Right renal cortex interstitium (tissue), 3 donors: Measurements from ENCODE around the gene LGALS9. TPM values are rescaled to one million over a fixed set of nuclear protein-coding genes. Genes with fewer than 3 reads are reported as not detected.
"Not testable (repeated sequence)": the region's sequence is repeated elsewhere in the genome, so short reads cannot be mapped to it uniquely, and the experiment has no call there.

Source experiments
- DNase-seq, 3 donors: peaks; one replicate each; pipeline ENCODE4 v3.0.0-alpha.2; 2013; ENCODE audit warnings: low read depth in 3 of 3, low spot score in 2 of 3
- polyA plus RNA-seq, 3 donors: library from polyadenylated mRNA; unstranded; fragments of 120-200 nt; gene quantifications; one replicate each; pipeline ENCODE4 v1.2.1, GENCODE V29; 2013; ENCODE audit not compliant: insufficient read length in 3 of 3

LGALS9 gene
- polyA plus RNA-seq, 3 donors, result 12.7 to 15.8 (median 15.6) TPM

DNA sequence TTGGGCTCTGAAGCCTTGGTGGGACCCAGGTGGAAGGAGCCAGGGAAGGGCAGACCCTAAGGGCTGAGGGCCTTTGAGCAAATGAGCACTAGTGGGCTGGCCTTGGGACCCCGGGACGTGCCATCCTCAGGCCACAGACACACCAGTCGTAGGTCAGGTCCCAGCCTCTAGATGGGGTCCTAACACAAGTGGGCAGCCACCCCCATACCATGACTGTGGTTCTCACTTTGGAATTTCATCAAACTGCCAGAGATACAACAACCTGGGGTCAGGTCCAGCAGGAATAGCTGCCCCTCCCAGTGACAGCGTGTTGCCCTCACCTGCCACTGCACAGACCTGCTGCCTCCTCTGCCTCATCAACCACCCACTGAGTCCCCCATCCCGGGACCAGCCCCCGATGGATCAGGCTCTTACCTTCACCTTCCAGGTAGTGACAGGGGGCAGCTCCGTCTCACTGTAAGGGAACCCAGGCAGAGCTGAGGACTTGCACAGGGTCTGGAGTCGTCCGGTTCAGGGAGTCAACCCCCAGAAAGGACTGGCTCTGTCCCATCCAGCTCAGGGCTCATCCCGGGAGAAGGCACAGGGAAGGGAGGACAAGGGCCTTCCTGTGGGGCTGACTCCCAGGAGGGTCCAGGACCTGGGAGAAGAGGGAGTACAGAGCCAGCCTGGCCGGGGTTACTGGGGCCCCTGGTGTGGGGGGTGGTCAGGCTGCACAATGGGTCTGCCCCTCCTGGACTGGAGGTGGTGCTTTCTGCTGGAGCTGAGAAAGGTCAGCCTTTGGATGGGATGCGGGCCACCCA is 40.0 kb downstream of the LGALS9 start:
- no peak for DNase-seq

DNA sequence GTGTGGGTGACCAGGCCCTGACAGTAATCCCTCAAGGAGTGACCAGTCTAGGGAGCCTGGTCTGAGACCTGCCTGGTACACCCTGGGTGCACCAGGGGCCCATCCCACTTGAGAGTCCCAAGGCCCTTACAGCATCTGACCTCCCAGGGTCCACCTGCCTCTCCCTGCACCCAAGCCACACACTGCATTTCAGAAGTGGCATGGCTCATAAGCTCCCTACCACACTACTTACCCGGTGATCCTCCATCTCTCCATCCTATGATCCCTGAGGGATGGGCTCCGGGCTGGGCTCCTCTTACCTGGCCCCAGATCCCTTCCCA is 40.6 kb downstream of the LGALS9 start:
- no peak for DNase-seq

DNA sequence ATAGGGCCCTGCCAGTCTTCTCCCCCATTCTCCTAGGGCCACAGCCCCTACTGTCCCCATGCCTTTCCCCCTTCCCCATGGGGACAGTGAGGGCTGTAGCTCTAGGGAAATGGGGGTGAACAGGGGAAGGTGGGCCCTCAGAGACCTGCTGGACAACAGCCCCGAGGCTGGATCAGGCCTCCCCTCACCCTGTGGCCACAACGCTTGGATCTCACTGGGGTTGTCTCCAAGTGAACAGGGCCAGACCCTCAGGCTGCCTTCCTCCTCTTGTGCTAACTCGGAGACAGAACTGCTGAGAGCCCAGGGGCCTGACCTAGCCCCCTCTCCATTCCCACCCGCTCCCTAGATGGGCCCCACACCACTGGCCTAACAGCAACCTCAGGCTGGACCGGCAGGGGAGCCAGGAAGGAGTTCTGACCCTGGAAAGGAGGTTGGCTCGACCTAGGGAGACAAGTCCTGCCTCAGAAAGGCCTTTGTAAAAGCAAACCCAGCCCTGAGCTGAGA is 41.0 kb downstream of the LGALS9 start:
- not testable (repeated sequence) for DNase-seq

DNA sequence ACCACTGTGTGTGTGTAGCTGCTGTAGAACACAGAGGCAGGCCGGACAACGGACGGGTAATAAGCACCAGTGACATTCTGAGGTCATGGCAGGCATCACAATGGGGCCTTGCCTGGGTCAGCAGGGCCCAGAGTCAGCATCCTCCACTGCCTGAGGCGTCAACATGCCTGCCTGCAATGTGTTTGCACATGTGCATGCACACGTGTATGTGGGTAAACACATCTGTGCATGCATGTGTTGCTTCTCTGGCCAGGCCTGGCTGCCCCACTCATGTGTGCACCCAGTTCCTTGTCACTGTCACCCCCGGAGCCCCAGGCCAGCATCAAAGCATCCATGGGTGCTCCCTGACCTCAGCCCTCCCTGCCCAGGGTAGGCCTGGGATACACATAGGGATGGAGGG is 43.3 kb downstream of the LGALS9 start:
- DNase-seq, result no peak

DNA sequence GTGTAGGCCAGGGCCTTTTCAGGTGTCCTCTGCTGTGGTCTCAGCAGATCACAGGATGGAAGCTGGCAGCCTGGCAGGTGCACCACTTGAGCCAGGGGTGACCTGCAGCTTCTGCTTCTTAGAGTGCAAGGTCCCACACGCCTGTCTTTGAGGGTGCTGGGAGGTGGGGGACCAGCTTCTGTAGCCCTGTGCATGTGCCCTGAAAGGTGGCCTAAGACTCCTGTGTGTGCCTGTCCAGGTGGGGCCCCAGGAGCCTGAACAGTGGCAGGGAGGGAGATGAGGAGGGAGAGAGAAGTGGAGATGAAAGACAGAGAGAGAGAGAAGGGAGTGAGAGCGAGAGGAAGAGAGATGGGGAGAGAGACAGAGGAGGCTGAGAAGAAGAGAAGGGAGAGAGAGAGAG is 46.2 kb downstream of the LGALS9 start:
- DNase-seq, result no peak

DNA sequence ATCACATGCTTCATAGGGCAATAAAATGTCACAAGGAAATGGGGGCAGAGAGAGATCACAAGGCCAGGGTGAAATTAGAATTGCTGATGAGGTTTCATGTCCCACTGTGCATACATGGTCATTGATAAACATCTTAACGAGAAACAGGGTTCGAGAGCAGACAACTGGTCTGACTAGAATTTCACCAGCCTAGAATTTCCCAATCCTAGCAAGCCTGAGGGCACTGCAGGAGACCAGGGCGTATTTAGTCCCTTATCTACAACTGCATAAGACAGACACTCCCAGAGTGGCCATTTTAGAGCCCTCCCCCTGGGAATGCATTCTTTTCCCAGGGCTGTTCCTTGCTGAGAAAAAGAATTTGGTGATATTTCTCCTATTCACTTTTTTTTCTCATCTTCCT is 55.3 kb downstream of the LGALS9 start:
- DNase-seq, result not testable (repeated sequence)

DNA sequence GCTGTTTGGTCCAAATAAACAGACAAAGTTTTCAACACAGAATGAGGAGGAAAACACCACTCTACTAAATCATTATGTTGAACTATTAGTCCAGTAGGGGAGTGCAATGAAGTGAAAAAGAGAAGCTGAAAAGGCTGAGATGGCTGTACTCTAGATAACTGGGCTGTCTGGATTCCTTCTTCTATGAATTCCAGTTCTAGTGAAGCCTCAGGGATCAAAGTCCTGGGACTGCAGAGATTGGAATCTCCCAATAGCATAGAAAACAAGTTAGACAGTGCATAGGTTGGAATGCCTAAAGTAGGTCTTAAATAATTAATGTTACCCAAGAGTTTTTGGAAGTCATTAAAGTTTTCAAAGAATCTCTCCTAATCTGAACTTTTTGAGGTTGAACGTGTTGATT is 59.9 kb downstream of the LGALS9 start:
- DNase-seq, result no peak

DNA sequence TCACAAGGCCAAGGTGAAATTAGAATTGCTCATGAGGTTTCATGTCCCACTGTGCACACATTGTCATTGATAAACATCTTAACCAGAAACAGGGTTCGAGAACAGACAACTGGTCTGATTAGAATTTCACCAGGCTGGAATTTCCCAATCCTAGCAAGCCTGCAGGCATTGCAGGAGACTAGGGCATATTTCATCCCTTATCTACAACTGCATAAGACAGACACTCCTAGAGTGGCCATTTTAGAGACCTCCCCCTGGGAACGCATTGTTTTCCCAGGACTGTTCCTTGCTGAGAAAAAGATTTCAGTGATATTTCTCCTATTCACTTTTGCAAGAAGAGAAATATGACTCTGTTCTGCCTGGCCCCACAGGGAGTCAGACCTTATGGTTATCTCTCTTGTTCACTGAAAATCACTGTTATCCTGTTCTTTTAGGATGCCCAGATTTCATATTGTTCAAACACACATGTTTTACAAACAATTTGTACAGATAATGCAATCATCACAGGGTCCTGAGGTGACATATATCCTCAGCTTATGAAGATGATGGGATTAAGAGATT is 64.3 kb downstream of the LGALS9 start:
- not testable (repeated sequence) for DNase-seq

Other genes with a start within 250 kb of the LGALS9 start
- gene KSR1, start 174.7 kb upstream of the LGALS9 start, polyA plus RNA-seq, result 10 to 100 TPM; 35.8 to 42.9 (median 41.6) TPM
- gene NOS2, start 169.3 kb downstream of the LGALS9 start, polyA plus RNA-seq, result 1 to 10 TPM; 1.8 to 2.6 (median 1.8) TPM